ENCODE data around the gene RNF38.

RNF38 gene

DNA sequence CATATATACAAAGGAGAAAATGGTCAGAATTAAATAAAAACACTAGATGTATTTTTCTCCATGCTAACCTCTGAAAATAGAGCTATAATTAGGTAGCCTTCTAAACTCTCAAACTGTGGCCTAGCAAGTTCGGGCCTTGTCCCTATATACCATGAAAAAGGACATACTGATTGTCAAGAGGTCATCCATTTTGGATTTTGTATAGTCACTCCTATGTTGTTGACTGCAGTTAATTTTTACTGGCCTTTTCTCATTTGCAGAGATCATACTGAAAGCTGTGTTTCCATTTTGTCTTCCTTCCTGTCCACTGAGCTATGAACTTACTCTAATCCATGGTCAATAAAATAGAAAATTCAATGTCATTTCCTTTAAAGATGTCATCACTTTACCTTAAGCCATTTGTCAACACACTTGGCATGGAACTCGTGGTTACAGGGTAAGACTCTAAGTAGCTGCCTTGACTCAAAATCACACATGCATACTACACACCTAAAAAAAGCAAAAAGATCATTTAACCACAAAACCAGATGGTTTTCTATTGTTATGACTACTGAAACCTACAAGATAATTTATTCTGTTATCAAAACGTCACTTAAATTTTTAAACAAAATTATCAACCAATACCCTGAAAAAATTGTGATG, 58.0 kb downstream of the RNF38 start:
- Histone ChIP-seq H3K4me1 (ENCODE audit: control insufficient read depth in 1 of 2, insufficient read depth in 1 of 2, low read depth in 1 of 2, low read length in 1 of 2) (peaks cover 3 to 5% of the 10 kb centered on the region in 2 experiments), H3K4me3 (ENCODE audit: low read depth in 1 of 2, low read length in 1 of 2) (no peak overlapping the region), H3K36me3 (peaks cover 98% of the 10 kb centered on the region), H3K27ac (no peak overlapping the region), H3K9me3 (no peaks in the 10 kb centered on the region), H3K27me3 (no peaks in the 10 kb centered on the region)
- TF ChIP-seq, protein P1, sequence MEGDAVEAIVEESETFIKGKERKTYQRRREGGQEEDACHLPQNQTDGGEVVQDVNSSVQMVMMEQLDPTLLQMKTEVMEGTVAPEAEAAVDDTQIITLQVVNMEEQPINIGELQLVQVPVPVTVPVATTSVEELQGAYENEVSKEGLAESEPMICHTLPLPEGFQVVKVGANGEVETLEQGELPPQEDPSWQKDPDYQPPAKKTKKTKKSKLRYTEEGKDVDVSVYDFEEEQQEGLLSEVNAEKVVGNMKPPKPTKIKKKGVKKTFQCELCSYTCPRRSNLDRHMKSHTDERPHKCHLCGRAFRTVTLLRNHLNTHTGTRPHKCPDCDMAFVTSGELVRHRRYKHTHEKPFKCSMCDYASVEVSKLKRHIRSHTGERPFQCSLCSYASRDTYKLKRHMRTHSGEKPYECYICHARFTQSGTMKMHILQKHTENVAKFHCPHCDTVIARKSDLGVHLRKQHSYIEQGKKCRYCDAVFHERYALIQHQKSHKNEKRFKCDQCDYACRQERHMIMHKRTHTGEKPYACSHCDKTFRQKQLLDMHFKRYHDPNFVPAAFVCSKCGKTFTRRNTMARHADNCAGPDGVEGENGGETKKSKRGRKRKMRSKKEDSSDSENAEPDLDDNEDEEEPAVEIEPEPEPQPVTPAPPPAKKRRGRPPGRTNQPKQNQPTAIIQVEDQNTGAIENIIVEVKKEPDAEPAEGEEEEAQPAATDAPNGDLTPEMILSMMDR (IDR thresholded peaks at IDR 0.05), result no peak

- Histone ChIP-seq H3K36me3 (peaks cover 77% of the 10 kb centered on the region), H3K27ac (no peak overlapping the region)
These were observed 62.2 kb downstream of the RNF38 start for GRCh38 chr9:36337865-36338264.

GRCh38 chr9:36337002-36337401, 63.1 kb downstream of the RNF38 start:
- no peaks in the 10 kb centered on the region for H3K27me3 ChIP-seq
- no peak overlapping the region for H3K4me3 ChIP-seq (ENCODE audit: low read depth in 1 of 2, low read length in 1 of 2)
- TF ChIP-seq, protein P1 (IDR thresholded peaks at IDR 0.05), result no peak
- H3K9me3 ChIP-seq, result no peaks in the 10 kb centered on the region
- no peak overlapping the region for H3K27ac ChIP-seq
- peaks cover 0 to 2% of the 10 kb centered on the region in 2 experiments for H3K4me1 ChIP-seq (ENCODE audit: control insufficient read depth in 1 of 2, insufficient read depth in 1 of 2, low read depth in 1 of 2, low read length in 1 of 2)
- H3K36me3 ChIP-seq, result peaks cover 69% of the 10 kb centered on the region

More at GRCh38 chr9:36337865-36338264, 62.2 kb downstream of the RNF38 start:
- Histone ChIP-seq H3K4me3 (ENCODE audit: low read depth in 1 of 2, low read length in 1 of 2) (no peak overlapping the region), H3K27me3 (no peaks in the 10 kb centered on the region), H3K9me3 (no peaks in the 10 kb centered on the region), H3K4me1 (ENCODE audit: control insufficient read depth in 1 of 2, insufficient read depth in 1 of 2, low read depth in 1 of 2, low read length in 1 of 2) (peaks cover 3 to 5% of the 10 kb centered on the region in 2 experiments)
- TF ChIP-seq, protein P1 (IDR thresholded peaks at IDR 0.05), result no peak

GRCh38 chr9:36336131-36336907, 63.8 kb downstream of the RNF38 start:
- Histone ChIP-seq H3K4me3 (ENCODE audit: low read depth in 1 of 2, low read length in 1 of 2) (no peak overlapping the region), H3K27me3 (no peaks in the 10 kb centered on the region), H3K9me3 (no peaks in the 10 kb centered on the region), H3K27ac (no peak overlapping the region), H3K4me1 (ENCODE audit: control insufficient read depth in 1 of 2, insufficient read depth in 1 of 2, low read depth in 1 of 2, low read length in 1 of 2) (no peaks in the 10 kb centered on the region), H3K36me3 (peaks cover 62% of the 10 kb centered on the region)
- TF ChIP-seq, protein P1 (IDR thresholded peaks at IDR 0.05), result no peak

DNA sequence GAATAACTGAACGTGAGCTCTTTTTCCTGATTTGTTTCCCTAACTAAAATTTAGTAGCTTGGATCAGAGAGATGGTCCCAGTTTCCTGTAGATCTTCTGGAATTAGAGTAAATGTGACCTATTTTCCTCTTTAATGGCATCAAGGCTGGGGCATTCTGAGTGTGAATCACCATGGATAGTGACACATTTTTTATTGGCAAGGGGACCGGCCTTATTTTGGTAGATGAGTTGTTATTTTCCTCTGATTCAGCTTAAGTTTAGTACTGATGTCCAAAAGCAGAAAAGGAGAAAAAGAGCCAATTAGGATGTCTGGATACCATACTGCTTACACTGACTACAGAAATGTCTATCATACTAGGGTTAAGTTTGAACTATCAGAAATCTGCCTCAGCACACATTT, 68.1 kb downstream of the RNF38 start:
- TF ChIP-seq, protein P1 (IDR thresholded peaks at IDR 0.05), result no peak
- no peaks in the 10 kb centered on the region for H3K9me3 ChIP-seq
- no peaks in the 10 kb centered on the region for H3K4me1 ChIP-seq (ENCODE audit: control insufficient read depth in 1 of 2, insufficient read depth in 1 of 2, low read depth in 1 of 2, low read length in 1 of 2)
- H3K36me3 ChIP-seq, result peaks cover 21% of the 10 kb centered on the region
- H3K27me3 ChIP-seq, result no peaks in the 10 kb centered on the region
- H3K27ac ChIP-seq, result no peak overlapping the region
- no peak overlapping the region for H3K4me3 ChIP-seq (ENCODE audit: low read depth in 1 of 2, low read length in 1 of 2)

Data from neutrophil (primary cell).